GM21447 (cell line): ENCODE data around the gene ERRFI1.
"Not testable (repeated sequence)": the region's sequence is repeated elsewhere in the genome, so short reads cannot be mapped to it uniquely, and the experiment has no call there.

Experiments used
- ATAC-seq: cut with Tn5 transposase; IDR thresholded peaks from one replicate; pipeline ENCODE4 v1.9.1; 2021; ENCODE audit not compliant: unreplicated experiment

The ERRFI1 gene, protein sequence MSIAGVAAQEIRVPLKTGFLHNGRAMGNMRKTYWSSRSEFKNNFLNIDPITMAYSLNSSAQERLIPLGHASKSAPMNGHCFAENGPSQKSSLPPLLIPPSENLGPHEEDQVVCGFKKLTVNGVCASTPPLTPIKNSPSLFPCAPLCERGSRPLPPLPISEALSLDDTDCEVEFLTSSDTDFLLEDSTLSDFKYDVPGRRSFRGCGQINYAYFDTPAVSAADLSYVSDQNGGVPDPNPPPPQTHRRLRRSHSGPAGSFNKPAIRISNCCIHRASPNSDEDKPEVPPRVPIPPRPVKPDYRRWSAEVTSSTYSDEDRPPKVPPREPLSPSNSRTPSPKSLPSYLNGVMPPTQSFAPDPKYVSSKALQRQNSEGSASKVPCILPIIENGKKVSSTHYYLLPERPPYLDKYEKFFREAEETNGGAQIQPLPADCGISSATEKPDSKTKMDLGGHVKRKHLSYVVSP

DNA sequence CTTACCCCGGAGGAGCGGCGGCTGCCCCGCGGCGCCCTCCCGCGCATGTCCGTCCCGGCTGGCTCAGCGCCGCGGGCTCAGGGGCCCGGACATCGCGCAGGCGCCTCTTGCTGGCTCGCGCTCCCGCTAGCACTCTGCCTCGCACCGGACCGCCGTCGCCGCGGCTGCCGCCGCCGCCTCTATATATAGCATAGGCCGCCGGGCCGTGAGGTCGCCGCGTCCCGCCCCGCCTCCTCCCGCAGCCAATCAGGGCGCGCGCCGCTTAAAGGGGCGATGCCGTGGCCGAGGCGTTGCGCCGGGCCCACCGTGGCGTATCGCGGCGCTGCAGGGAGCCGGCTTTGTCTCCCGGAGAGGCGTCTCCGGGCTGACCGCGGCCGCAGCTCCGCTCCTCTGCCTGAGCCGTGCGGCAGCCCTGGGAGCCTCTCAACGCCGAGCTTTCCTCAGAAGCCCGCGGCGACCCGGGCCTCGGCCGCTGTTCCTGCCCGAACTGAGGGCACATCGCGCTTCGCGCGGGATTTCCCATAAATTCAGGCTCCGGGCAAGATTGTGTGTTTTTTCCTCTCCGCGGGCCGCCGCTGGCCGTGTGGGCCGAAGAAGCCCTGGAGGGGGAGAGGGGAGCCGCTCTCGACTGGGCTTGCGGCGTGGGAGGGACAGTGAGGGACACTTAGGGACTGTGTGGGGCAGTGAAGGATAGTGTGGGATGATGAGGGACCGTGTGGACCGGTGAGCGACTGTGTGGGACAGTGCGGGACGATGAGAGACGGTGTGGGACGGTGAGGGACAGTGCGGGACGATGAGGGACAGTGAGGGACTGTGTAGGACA, at the start of gene ERRFI1:
TSS of gene ERRFI1 (minus strand) at position 157 of the 823 bp plus-strand sequence. CDS start 10,690 bp downstream, outside the sequence.
- ATAC-seq: peak; percentile 81

DNA sequence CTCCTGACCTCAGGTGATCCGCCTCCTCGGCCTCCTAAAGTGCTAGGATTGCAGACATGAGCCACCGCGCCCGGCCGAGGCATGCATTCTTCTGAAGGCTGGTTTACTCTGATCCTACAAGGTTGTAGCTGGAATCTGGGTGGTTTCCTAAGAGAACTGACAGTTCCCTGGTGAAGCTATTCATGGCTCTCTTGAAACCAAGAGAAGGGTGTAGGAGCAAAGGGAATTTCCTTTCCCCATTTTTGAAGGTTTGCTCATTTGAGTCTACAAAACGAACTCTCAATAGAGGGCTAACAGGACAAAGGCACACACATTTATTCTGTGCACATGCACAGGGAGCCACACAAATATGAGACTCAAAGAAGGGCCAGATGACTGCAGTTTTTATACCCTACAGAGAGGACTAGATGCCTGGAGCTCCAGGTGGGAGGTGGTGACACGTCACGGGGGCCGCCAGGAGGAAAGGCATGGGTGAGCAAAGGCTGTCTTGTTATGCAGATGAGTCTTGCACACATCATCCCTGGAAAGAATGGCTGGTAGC, 49.5 kb upstream of the ERRFI1 start:
- no peak for ATAC-seq

DNA sequence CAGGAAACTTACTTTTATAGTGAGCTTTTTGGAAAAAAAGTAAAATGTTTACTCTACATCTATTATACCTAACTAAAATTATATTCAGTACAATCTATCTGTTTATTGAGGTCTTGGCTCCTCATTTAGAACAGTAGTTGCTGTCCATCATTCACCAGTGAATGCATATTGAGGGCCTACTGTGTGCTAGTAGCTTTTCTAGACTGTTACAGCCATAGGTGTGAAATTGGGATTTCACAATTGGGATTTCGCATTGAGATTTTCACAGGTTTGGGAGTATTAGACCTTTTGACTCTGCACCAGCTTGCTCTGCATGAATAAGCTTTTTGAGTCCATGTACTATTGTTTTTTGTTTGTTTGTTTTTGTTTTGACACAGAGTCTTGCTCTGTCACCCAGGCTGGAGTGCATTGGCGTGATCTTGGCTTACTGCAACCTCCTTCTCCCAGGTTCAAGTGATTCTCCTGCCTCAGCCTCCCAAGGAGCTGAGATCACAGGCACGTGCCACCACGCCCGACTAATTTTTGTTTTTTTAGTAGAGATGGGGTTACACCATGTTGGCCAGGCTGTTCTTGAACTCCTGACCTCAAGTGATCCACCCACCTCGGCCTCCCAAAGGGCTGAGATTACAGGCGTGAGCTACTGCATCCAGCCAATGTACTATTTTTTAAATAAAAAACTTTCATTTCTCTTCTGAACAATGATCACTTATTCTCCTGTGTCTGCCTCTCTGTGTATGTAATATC, 47.2 kb upstream of the ERRFI1 start:
- ATAC-seq: no peak

DNA sequence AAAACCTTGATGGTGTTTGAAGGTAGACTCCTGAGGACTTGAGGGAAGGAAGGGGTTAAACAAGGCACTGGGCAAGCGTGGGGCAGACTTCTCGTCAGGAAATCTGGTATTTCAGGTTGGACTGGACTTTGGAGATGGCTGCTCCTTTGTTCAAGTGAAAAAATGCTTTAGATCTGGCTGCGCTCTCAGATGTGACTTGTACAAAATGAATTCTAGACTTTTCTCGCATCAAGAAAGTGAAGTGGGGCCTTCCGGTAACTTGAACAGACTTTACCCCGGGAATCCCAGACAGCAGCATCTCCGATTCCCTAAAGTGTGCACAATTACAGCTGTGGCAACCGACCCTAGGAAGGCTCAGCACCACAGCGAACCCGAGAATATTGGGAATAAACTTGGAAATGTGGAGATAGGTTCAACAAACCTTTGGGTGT, 44.3 kb upstream of the ERRFI1 start:
- ATAC-seq: no peak

DNA sequence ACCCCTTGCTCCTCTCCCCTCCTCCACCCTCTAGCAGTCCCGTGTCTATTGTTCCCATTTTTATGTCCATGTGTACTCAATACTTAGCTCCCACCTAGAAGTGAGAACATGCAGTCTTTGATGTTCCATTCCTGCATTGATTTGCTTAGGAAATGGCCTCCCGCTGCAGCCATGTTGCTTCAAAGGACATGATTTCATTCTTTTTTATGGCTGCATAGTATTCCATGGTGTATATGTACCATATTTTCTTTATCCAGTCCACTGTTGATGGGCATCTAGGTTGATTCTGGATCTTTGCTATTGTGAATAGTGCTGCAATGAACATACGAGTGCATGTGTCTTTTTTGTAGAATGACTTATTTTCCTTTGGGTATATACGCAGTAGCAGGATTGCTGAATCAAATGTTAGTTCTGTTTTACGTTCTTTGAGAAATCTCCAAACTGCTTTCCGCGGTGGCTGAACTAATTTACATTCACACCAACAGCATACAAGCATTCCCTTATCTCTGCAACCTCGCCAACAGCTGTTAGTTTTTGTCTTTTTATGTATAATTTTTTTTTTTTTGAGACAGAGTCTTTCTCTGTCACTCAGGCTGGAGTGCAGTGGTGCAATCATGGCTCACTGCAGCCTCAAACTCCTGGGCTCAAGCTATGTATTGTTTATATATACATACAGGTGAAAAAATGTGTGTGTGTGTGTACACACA, 43.7 kb upstream of the ERRFI1 start:
- ATAC-seq: not testable (repeated sequence)

DNA sequence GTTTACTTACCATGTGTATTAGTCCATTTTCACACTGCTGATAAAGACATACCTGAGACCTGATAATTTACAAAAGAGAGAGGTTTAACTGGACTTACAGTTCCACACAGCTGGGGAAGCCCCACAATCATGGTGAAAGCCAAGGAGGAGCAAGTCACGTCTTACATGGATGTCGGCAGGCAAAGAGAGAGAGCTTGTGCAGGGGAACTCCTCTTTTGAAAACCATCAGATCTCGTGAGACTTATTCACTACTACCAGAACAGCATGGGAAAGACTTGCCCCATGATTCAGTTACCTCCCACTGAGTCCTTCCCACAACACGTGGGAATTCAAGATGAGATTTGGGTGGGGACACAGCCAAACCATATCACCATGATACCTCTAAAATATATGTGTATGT, 39.3 kb upstream of the ERRFI1 start:
- ATAC-seq: no peak

DNA sequence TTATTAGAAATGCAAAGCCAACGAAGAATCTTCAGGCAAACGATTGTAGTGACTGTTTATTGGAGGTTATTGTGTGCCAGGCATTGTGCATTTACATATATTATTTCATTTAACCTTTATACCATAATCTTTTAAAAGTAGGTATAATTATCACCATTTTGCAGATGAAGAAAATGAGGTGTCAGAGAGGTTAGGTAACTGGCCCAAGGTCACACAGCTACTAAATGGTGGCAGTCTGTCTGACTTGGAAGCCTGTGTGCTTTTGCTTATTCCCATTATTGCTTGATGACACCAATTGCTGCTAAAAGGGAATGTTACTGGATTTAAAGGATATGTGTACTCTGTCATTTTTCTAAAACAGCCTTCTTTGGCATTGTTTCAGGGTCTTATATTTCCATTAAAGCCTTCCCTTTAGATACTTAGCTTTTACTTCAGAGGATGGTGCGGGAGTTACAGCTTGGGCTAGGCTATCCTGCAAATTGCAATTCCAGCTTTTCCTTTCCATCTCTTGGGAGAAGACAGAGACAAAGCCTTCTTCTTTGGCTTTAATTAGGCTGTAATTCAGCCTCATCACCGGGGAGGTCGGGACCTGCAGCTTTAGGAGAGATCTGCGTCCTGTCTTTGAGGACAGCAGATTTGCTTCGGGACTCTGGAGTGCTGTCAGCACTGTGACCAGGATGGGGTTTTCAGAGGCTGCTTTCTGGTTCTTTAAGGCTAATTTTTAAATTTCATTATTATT, 37.4 kb upstream of the ERRFI1 start:
- no peak for ATAC-seq

DNA sequence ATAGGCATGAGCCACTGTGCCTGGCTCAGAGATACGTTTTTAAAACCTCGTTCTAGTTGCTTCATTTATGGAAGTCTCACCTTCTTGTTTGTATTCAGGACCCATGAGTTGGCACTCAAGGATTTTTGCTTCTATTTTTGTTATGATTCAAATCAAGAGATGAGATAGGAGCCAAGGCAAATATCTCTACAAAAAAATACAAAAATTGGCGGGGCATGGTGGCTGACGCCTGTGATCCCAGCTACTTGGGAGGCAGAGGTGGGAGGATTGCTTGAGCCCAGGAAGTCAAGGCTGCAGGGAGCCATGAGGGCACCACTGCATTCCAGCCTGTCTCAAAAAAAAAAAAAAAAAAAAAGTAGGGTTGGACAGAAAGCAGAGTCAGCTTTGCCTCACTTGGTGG, 36.8 kb upstream of the ERRFI1 start:
- ATAC-seq: no peak

DNA sequence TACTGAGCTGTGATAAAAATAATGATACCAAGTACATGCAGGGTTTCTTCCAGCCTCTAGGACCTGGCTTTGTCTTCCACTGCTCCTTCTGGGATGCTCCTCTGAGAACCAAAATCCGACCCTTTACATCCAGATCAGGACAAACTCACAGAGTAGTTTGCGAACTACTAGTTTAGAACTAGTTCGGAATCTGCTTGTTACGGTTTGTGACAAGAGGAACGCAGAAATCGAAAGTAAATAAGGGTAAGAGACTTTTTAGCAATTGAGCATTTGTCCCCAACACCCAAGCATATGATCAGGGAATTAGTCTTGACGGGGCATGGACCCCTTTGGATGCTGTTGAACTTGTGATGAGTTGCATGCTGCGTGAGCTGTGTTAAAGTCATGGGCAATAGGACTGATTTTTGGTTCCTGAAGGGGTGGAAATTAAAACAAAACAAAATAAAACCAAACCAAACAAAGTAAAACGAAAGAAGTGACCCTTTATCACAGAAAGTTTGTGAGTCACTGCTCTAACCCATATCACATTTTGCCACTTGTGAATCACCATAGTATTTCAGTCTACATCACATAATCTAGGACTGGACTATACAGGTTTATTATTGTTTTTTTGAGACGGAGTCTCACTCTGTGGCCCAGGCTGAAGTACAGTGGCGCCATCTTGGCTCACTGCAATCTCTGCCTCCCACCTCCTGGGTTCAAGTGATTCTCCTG, 35.7 kb upstream of the ERRFI1 start:
- ATAC-seq: no peak

DNA sequence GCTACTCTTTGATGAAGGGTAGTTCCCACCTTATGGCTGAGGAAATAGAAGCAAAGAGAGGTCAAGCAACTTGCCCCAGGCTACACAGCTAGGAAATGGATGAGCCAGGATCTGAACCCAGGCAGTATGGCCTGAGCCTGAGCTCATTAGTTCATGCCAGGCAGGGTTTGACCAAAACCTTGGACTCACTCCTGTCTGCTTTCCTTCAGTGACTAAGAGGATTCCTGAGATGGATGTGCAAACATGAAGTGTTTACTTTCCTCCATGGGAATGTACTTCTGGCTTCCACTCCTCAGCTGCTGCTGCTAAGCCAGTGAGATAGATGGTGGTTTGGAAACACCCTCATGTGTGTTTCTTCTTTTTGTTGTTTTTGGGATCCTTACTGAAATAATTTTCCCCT, 35.1 kb upstream of the ERRFI1 start:
- ATAC-seq: no peak

DNA sequence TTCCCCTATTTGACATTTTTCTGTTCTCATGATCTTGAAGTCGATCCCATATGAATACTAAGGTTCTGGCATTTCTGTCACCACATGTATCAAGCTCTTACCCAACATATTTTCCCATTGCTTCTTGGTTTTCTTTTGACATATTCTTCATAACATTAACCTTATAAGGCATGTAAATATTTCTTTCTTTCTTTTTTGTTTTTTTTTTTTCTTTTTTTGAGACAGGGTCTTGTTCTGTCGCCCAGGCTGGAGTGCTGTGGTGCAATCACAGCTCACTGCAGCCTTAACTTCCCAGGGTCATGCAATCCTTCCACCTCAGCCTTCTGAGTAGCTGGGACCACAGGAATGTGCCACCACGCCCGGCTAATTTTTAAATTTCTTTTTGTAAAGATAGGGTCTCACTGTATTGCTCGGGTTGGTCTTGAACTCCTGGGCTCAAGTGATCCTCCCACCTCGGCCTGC, 33.1 kb upstream of the ERRFI1 start:
- no peak for ATAC-seq

DNA sequence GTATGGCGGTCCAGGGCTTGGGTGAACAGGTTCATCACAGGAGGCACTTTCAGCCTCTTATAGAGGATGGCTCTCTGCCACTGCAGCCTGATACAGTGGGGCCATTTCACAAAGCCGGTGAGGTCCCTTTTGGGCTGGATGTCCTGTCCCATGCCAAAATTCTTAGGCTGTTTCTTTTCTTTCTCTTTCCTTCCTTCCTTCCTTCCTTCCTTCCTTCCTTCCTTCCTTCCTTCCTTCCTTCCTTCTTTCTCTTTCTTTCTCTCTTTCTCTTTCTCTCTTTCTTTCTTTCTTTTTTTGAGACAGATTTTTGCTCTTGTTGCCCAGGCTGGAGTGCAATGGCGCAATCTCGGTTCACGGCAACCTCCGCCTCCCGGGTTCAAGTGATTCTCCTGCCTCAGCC, 31.7 kb upstream of the ERRFI1 start:
- not testable (repeated sequence) for ATAC-seq

DNA sequence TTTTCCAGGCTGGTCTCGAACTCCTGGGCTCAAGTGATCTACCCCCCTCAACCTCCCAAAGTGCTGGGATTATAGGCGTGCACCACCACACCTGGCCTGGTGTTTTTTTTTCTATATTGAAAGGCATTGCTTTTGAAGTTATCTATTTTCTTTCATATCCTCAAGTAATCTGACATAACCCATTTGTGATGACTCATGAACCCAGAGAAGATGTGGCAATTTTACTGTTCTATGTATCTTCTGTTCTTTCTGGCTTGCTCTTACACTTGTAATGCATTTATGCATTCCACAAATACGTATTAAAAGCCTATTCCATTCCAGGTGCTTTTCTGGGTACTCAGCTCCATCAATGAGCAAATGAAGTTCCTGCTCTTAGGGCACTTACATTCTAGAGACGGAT, 29.9 kb upstream of the ERRFI1 start:
- ATAC-seq: no peak

DNA sequence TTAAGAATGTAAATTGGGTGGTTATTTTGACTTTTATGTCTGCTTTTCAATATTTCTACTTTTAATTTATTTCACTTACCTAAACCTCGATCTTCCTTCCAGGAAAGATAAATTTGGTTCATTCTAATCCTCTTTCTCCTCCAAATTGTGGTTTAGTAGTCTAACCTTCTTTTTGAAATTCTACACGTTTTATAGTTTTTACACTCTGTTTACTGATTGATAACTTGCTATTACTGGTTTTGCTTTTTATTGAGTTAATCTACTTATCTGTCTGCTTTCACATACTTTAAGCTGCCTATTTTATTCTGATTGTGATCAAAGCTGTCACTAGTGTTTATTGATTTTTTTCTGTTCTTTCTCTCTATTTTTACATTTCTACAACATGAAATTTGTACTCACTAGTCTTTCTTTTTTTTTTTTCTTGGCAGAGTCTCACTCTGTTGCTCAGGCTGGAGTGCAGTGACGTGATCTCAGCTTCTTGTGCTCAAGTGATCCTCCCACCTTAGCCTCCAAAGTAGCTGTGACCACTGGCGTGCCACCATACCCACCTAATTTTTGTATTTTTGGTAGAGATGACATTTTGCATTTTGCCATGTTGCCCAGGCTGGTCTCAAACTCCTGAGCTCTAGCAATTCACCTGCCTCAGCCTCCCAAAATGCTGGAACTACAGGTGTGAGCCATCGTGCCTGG, 27.9 kb upstream of the ERRFI1 start:
- ATAC-seq: no peak

DNA sequence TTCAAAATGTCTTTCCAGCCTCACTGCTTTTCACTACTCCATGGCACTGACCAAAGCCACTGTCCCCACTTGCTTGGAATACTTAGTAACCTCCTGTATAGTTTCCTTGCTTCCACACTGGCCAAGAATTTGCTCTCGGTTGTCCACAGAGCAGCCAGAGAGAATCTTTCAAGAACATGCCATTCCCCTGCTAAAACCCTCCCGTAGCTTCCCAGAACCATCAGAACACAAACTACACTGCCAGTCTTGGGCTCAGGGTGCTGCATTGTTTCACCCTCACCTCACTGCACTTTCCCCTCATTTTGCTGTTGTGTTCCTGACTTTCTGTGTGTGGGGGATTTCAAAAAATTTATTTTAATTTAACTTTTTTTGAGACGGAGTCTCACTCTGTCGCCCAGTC, 25.5 kb upstream of the ERRFI1 start:
- no peak for ATAC-seq

DNA sequence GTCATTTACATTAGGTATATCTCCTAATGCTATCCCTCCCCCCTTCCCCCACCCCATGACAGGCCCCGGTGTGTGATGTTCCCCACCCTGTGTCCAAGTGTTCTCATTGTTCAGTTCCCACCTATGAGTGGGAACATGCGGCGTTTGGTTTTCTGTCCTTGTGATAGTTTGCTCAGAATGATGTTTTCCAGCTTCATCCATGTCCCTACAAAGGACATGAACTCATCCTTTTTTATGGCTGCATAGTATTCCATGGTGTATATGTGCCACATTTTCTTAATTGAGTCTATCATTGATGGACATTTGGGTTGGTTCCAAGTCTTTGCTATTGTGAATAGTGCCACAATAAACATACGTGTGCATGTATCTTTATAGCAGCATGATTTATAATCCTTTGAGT, 23.1 kb upstream of the ERRFI1 start:
- not testable (repeated sequence) for ATAC-seq

DNA sequence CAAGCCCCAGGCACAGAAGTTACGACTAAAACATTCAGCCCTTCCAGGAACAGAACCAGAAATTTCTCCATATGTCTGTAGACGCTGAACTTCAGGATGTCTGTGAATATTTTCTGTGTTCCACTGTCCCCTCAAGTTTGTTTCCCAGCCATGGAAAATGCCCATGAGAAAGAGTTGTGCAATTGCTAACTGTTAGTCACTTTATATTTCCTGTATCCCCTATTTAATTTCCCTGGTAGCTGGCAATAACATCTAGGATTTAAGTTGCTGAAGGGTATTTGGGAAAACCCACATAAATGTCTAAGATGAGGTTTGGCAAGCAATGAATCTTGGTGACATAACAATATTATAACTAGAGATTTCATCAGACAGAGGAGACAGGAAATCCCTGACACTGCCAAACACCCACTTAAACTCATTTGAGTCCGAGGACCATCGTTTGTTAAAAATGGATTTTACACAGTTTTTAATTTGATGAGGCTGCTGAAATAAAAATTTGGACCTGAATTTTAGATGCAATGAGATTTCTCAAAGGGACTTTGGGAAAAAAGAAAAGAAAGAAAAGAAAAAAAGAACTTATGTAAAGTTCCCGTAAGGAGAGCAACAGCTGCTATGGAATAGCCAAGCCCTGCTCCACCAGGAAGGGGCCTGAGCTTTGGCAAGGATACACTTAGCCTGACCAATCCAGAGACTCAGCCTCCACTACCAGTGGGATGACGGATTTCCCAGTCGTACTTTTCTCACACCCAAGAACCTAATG, 21.8 kb upstream of the ERRFI1 start:
- no peak for ATAC-seq

DNA sequence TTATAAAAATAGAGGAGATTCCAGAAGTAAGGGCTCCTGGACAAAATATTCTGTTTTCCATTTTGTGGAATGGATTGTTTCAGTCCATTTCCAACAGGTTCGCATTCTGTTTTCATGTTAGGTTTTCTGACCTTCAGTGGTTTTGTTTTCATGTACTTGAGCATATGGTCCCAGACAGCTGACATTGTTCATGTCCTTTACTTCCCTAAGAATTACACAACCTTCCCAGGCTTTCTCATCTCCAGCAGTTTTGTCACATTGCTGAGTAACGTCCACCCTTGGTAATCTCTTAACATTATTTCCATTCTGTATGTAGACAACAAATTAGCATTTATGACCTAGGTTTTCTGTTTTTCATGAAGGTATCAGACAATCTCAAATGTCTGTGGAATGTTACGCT, 21.0 kb upstream of the ERRFI1 start:
- no peak for ATAC-seq
